GM21360 (cell line): ENCODE data around the gene KIF3C.

Experiments
- ATAC-seq: cut with Tn5 transposase; IDR thresholded peaks from one replicate; pipeline ENCODE4 v1.9.1; 2021; ENCODE audit warnings: mild to moderate bottlenecking, moderate library complexity; ENCODE audit not compliant: unreplicated experiment

The KIF3C gene

DNA sequence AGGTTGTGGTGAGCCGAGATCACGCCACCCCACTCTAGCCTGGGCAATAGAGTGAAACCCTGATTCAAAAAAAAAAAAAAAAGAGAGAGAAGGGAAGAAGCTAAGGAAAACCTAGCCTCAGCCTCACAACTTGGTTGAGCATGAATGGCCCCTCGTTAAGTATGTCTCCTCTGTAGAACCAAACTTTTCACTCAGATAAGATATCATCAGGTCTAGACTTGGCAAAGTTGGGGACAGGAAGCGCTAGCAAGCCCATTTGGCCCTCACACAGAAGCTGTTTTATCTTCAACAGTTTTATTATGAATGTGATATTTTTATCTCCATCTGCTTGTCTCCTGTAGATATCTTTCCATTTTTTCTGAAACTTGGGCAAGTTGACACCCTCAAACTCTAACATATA, 100.5 kb downstream of the KIF3C start:
- no peak for ATAC-seq

DNA sequence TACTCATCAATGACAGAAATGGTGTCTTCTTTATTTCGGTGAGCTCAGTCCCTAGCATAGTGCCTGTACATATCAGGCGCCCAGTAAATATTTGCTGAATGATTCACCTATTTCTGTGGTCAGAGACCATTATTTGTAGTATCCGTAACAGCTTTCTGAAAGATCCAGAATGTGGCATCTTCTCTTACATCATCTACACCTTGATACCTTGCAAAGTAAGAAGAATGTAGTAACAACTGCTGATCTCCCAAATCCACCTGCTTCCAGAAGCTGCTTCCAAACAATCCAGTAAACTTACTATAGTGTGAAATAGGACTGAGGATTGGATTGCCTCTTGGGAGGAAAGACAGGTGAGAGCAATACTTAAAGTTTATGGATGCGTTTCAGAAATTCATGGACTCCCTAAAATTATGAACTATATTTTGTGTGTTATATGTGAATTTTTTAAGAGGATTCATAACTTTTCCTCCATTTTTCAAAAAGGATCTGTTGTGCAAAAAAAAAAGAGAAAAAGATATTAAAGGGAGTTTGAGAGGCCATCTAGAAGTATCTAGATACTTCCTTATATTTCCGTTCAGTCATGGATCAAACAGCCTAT, 103.1 kb downstream of the KIF3C start:
- no peak for ATAC-seq

DNA sequence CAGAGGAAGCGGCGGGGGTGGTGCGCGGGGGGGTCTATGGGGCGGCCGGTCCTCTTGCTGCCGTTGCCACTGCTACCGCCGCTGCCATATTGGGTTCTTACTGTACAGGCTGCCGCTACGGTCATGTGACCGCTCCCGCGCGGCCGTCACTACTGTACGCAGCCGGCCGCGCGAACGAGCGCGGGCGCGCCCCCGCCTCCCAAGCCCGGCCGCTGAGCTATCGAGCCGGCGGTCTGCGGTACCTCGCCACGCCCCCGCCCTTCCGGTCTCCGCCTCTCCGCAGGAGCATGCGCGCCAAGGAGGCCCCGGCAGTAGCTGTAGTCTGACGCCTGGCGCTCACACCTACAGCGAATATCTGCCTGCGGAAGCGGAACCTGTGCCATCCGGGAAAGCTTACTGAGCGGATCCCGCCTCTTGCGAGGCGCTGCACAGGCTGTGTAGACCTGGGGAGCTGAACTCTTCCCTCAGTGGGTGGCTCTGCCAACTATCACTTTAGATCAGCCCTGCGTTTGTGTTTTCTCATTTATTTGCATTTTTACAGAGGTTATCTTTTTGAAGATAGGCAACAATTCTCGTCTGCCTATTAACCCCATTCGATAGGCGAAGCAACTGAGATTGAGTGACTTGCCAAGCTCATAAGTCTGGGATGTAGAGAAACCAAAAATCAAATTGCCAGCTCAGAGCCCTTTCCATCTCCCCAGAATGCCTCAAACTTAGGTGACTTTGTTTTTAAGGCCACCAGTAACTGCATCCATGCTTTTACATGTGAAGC, 103.8 kb downstream of the KIF3C start, which contains the start of gene ASXL2:
Gene ASXL2 (minus strand): TSS at position 127 of the 772 bp plus-strand sequence. CDS start 265 bp downstream, outside the sequence.
- ATAC-seq: peak; percentile 85

DNA sequence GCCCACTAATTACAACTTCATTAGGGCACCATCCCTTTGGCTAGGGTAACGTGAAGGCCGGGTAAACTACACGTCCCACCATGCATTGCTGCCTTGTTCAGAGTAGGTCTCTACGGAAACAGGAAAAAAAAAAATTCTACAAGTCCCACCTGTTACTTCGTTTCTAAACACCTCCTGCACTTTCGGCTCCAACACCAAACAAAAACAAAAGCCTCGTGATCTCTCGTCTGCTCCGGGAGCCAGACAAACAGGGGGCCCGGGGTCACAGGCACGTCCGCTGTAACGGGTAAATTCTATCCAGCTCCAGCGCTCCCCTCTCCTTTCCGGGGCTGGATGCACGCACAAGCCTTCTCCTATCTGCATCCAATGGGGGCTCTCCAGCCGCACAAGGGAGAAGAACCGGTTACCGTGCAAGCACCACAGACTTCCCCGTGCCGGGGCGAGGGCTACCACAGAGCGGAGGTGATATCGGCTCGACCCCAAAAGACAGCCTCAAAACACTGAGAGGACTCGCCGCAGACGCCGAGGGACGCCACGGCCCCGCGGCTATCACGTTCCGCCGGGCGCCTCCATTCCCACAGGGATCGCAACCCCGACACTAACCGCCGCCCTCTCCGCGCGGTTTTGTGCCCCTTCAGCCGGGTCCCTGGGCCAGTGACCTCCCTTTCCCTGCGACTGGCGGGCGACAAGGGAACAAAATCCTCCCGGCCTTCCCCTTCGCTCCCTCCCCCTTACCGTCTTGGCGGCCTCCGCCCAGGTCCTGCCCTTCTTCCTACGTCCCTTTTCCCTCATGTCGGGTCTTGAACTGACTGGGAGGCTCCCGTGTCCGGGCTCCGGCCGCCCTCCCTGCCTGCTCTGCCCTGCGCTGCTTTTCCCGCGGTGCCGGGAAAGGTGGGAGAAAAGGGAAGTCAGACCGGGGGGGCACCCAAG, 104.6 kb downstream of the KIF3C start:
- ATAC-seq: peak; percentile 44
